NCI-H2227 (cell line): ENCODE data around the gene CCDC60.

Experiments used
- DNase-seq: peaks from one replicate; lab custom pipeline; 2025; ENCODE audit not compliant: unreplicated experiment; lab: John Stamatoyannopoulos, UW

CCDC60 gene

GRCh38 chr12:119334430-119335170, at the start of gene CCDC60:
Gene CCDC60, plus strand, starts transcription at chr12:119334729. Its CDS starts 448 bp downstream, at chr12:119335177.
- no peak for DNase-seq

- DNase-seq, result no peak
These were observed 46.0 kb upstream of the CCDC60 start for GRCh38 chr12:119288576-119288975.

- DNase-seq, result no peak
These were observed 41.5 kb upstream of the CCDC60 start for GRCh38 chr12:119292893-119293630.

- DNase-seq, result no peak
These were observed 40.3 kb upstream of the CCDC60 start for GRCh38 chr12:119294211-119294610.

DNA sequence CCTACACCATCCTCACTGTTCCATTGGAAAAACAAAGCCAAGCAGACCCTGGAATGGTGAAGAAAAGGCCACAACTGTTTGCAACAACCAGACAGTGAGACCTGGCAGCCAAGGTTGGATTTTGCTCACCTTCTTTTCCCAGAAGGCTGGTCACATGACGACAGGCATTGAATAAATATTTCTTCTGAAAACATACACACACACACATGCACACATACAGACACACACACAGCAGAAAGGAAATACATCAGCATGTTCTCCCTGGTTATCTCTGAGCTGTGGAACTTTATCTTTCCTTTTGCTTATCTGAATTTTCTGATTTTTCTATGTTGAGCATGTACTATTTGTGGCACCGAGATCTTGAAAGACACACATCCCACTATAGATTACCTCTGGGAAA, 38.0 kb upstream of the CCDC60 start:
- no peak for DNase-seq

GRCh38 chr12:119299130-119299529, 35.4 kb upstream of the CCDC60 start:
- DNase-seq, result no peak

- no peak for DNase-seq
These were observed 33.1 kb upstream of the CCDC60 start for GRCh38 chr12:119301379-119301778.

DNA sequence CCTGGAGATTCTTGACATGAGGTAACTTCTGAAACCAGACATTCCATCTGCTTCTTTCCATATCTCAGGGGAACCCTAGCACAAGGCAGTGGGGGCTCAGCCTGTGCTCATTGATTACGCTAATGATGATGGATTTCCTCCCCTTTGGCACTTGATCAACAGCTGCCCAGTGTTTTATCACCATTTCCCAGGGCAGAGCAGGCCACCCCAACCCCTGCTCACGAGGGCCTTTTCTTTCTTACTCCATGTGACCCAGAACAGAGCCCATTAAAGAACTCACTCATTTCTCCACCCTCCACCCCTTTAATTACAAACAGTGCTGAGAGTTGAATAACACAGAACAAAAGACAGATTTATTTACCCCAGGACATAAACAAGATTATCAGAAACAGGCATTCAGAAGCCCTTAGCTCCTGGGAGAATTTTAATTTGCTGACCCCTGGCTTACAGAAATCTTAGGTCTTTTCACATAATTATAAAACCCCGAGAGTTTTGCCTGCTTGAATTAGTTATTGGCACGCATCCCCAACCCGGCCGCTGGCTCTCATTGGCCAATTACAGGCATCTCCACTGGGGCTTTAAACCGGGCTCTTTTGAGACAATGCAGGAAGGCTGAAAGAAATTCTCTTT, 32.0 kb upstream of the CCDC60 start:
- peak; percentile 53 for DNase-seq

- no peak for DNase-seq
These were observed 27.9 kb upstream of the CCDC60 start for GRCh38 chr12:119306593-119306992.

- no peak for DNase-seq
These were observed 26.8 kb upstream of the CCDC60 start for GRCh38 chr12:119307747-119308146.

- DNase-seq, result no peak
These were observed 25.6 kb upstream of the CCDC60 start for GRCh38 chr12:119308708-119309456.

DNA sequence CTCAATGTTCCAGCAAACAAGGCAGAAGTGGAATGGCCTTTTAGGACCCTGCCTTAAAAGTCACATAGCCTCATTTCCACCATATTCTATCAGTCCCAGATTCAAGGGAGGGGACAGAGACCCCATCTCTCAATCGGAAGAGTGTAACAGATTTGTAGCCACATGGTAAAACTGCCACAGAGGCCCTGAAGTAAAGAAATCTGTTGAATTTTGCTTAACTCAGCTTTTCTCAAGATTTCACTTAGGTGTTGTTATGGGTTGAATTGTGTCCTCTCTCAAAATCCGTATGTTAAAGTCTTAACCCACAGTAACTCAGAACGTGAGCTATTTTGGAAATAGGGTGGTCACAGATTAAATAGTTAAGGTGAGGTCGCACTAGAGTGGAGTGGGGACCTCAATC, 22.7 kb upstream of the CCDC60 start:
- no peak for DNase-seq

- no peak for DNase-seq
These were observed 21.6 kb upstream of the CCDC60 start for GRCh38 chr12:119312904-119313303.

GRCh38 chr12:119314290-119314689, 20.2 kb upstream of the CCDC60 start:
- no peak for DNase-seq

DNA sequence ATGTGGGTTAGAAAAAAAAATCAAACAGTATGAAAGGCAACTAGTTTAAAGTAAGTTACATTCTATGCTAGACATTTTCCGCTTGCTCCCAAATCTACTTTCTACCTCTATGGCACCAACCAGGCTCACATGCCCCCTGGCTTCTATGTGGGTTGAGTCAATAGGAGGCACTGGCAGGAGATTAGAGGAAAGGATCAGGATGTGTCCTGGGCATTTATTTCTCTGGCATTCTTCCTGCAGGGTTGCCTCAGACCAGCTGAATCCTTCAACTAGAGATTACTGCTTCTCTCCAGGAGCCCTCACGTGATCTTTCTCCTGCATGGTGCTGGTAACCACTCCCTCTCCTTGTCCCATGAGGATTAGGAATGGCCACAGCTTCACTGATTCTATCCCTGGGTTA, 14.9 kb upstream of the CCDC60 start:
- no peak for DNase-seq

DNA sequence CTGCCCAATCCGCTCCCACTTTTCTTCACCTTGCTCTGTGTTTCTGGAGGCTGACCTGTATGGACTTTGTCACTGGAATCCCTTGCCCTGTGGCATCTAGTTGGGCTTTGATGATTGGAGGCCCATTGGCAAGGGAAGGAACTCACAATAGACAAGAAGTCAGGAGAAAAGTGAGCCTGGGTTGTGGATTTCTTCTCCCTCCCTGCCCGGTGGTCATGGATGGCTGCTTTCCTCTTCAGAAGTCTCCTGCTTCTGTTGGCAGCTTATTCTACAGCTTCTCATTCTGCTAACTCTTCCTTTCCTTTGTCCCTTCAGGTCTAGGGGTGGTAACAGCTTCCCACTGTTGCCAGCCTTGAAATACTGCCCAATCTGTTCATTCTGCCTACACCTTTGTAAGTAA, 13.9 kb upstream of the CCDC60 start:
- no peak for DNase-seq

GRCh38 chr12:119322301-119322723, 12.2 kb upstream of the CCDC60 start:
- DNase-seq, result no peak

GRCh38 chr12:119325813-119326212, 8.7 kb upstream of the CCDC60 start:
- no peak for DNase-seq

GRCh38 chr12:119326341-119326740, 8.2 kb upstream of the CCDC60 start:
- DNase-seq, result no peak

- no peak for DNase-seq
These were observed 7.1 kb upstream of the CCDC60 start for GRCh38 chr12:119327471-119327870.

DNA sequence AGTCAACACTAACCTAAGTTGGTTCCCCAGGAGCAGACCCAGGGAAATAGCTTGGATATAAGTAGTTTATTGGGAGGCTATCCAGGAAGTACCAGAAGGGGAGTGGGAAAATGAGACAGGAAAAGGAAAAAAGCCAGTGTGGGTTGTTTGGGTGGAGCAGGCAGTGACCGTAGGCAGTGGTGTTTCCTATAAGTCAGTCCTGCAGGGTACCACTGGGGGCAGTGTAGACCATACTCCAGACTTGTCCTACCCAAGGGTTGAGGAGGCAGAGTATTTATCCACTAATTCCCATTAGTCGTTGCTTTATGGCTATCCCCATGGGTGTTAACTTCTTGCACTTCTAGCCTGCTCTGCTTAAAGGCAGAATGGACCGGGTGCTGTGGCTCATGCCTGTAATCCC, 6.4 kb upstream of the CCDC60 start:
- DNase-seq, result no peak
